ENCODE measurements around the gene LSM4. TPM values are rescaled to one million over a fixed set of nuclear protein-coding genes. Genes with fewer than 3 reads are reported as not detected.

LSM4 gene
- total and polyA plus RNA-seq, 2 of the 13 experiments (the other 11 are each of a cell fraction or from before 2014, with no cell fraction given), result 65.8 to 166 TPM

DNA sequence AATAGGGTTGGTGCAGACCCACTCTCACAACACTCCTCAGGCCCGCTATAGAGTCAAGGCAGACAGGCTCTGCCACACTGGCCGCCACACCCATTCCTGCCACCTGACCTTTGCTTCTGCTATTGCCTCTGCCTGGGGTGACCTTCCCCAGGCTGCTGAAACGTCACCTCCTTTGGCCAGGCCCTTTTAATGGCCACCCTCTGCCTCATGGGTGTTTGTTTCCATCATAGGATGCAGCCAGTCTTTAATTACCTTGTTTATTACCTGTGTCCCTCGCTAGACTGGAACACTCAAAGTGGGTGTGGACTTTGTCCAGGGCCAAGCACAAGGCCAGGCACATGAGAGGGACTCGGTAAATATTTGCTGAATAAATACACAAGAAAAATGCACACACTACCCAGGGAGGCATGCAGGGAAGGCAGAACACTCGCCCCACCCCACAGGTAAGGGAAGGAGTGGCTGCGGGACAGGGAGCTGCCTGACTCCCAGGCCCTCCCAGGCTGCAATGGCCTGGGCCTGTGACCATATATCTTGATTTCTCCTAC lies 3.2 kb downstream of the LSM4 start (continued):
- TF ChIP-seq, protein P1, sequence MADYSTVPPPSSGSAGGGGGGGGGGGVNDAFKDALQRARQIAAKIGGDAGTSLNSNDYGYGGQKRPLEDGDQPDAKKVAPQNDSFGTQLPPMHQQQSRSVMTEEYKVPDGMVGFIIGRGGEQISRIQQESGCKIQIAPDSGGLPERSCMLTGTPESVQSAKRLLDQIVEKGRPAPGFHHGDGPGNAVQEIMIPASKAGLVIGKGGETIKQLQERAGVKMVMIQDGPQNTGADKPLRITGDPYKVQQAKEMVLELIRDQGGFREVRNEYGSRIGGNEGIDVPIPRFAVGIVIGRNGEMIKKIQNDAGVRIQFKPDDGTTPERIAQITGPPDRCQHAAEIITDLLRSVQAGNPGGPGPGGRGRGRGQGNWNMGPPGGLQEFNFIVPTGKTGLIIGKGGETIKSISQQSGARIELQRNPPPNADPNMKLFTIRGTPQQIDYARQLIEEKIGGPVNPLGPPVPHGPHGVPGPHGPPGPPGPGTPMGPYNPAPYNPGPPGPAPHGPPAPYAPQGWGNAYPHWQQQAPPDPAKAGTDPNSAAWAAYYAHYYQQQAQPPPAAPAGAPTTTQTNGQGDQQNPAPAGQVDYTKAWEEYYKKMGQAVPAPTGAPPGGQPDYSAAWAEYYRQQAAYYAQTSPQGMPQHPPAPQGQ (CRISPR knock-in tag; IDR thresholded peaks at IDR 0.05; ENCODE audit: borderline replicate concordance), result no peak
- TF ChIP-seq ZNF678 (CRISPR knock-in tag; IDR thresholded peaks at IDR 0.05), result no peak
- no peak for TF ChIP-seq RFXANK (CRISPR knock-in tag; IDR thresholded peaks at IDR 0.05)
- TF ChIP-seq DPF2 (CRISPR knock-in tag; IDR thresholded peaks at IDR 0.05; ENCODE audit: borderline replicate concordance, low read depth), result peak; percentile 92; the same call in 1 of the 2 replicates
- TF ChIP-seq, protein P2, sequence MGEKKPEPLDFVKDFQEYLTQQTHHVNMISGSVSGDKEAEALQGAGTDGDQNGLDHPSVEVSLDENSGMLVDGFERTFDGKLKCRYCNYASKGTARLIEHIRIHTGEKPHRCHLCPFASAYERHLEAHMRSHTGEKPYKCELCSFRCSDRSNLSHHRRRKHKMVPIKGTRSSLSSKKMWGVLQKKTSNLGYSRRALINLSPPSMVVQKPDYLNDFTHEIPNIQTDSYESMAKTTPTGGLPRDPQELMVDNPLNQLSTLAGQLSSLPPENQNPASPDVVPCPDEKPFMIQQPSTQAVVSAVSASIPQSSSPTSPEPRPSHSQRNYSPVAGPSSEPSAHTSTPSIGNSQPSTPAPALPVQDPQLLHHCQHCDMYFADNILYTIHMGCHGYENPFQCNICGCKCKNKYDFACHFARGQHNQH (CRISPR knock-in tag; IDR thresholded peaks at IDR 0.05), result peak; percentile 91
- no peak for TF ChIP-seq ZFP82 (CRISPR knock-in tag; IDR thresholded peaks at IDR 0.05; ENCODE audit: borderline replicate concordance)
- peak; percentile 73 for TF ChIP-seq GFI1 (CRISPR knock-in tag; IDR thresholded peaks at IDR 0.05; ENCODE audit: borderline replicate concordance)
- TF ChIP-seq ZNF274 (CRISPR knock-in tag; IDR thresholded peaks at IDR 0.05), result no peak; the same call in 1 of the 2 replicates
- TF ChIP-seq ZFP41 (CRISPR knock-in tag; IDR thresholded peaks at IDR 0.05; ENCODE audit: borderline replicate concordance), result no peak
- no peak for TF ChIP-seq SOX6 (IDR thresholded peaks at IDR 0.05)
- TF ChIP-seq SOX6 (CRISPR knock-in tag; IDR thresholded peaks at IDR 0.05), result peak; percentile 90
- no peak for TF ChIP-seq ZNF546 (CRISPR knock-in tag; conservative IDR thresholded peaks at IDR 0.05)
- TF ChIP-seq, protein P3, sequence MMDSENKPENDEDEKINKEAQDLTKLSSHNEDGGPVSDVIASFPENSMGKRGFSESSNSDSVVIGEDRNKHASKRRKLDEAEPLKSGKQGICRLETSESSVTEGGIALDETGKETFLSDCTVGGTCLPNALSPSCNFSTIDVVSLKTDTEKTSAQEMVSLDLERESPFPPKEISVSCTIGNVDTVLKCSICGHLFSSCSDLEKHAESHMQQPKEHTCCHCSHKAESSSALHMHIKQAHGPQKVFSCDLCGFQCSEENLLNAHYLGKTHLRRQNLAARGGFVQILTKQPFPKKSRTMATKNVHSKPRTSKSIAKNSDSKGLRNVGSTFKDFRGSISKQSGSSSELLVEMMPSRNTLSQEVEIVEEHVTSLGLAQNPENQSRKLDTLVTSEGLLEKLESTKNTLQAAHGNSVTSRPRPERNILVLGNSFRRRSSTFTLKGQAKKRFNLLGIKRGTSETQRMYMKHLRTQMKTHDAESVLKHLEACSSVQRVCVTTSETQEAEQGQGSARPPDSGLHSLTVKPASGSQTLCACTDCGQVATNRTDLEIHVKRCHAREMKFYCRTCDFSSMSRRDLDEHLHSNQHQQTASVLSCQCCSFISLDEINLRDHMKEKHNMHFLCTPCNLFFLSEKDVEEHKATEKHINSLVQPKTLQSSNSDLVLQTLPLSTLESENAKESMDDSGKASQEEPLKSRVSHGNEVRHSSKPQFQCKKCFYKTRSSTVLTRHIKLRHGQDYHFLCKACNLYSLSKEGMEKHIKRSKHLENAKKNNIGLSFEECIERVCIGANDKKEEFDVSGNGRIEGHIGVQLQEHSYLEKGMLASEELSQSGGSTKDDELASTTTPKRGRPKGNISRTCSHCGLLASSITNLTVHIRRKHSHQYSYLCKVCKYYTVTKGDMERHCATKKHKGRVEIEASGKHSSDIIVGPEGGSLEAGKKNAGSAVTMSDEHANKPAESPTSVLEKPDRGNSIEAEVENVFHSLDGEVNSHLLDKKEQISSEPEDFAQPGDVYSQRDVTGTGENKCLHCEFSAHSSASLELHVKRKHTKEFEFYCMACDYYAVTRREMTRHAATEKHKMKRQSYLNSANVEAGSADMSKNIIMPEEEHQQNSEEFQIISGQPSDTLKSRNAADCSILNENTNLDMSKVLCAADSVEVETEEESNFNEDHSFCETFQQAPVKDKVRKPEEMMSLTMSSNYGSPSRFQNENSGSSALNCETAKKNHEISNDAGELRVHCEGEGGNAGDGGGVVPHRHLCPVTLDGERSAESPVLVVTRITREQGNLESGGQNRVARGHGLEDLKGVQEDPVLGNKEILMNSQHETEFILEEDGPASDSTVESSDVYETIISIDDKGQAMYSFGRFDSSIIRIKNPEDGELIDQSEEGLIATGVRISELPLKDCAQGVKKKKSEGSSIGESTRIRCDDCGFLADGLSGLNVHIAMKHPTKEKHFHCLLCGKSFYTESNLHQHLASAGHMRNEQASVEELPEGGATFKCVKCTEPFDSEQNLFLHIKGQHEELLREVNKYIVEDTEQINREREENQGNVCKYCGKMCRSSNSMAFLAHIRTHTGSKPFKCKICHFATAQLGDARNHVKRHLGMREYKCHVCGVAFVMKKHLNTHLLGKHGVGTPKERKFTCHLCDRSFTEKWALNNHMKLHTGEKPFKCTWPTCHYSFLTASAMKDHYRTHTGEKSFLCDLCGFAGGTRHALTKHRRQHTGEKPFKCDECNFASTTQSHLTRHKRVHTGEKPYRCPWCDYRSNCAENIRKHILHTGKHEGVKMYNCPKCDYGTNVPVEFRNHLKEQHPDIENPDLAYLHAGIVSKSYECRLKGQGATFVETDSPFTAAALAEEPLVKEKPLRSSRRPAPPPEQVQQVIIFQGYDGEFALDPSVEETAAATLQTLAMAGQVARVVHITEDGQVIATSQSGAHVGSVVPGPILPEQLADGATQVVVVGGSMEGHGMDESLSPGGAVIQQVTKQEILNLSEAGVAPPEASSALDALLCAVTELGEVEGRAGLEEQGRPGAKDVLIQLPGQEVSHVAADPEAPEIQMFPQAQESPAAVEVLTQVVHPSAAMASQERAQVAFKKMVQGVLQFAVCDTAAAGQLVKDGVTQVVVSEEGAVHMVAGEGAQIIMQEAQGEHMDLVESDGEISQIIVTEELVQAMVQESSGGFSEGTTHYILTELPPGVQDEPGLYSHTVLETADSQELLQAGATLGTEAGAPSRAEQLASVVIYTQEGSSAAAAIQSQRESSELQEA (CRISPR knock-in tag; IDR thresholded peaks at IDR 0.05; ENCODE audit: not compliant biosample characterization), result no peak
- no peak for TF ChIP-seq REXO4 (CRISPR knock-in tag; IDR thresholded peaks at IDR 0.05; ENCODE audit: borderline replicate concordance)
- no peak for TF ChIP-seq MLLT10 (CRISPR knock-in tag; IDR thresholded peaks at IDR 0.05)
- TF ChIP-seq ZNF44 (CRISPR knock-in tag; IDR thresholded peaks at IDR 0.05), result no peak
- TF ChIP-seq ZKSCAN1 (IDR thresholded peaks at IDR 0.05; ENCODE audit: low read length), result no peak; the same call in 1 of the 2 replicates
- TF ChIP-seq ZNF772 (CRISPR knock-in tag; IDR thresholded peaks at IDR 0.05), result peak; percentile 39; the same call in 1 of the 2 replicates
- TF ChIP-seq FOXK2 (IDR thresholded peaks at IDR 0.05), result peak; percentile 47; the same call in 1 of the 2 replicates
- TF ChIP-seq, protein P4, sequence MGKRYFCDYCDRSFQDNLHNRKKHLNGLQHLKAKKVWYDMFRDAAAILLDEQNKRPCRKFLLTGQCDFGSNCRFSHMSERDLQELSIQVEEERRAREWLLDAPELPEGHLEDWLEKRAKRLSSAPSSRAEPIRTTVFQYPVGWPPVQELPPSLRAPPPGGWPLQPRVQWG (CRISPR knock-in tag; IDR thresholded peaks at IDR 0.05; ENCODE audit: borderline replicate concordance, low read depth), result no peak
